EL (cell line): ENCODE results near the gene KBTBD12.

Source experiments
- DNase-seq: peaks from one replicate; pipeline ENCODE4 v3.0.0-alpha.2; 2016

The KBTBD12 gene

GRCh38 chr3:127988770-127989557 is 73.9 kb downstream of the KBTBD12 start:
- peak; percentile 45 for DNase-seq

- DNase-seq, result no peak
Observed at GRCh38 chr3:127990051-127990450, 75.0 kb downstream of the KBTBD12 start.

- DNase-seq, result no peak
Observed at GRCh38 chr3:127990461-127990860, 75.4 kb downstream of the KBTBD12 start.

GRCh38 chr3:127991251-127991650 is 76.2 kb downstream of the KBTBD12 start:
- DNase-seq, result no peak

- no peak for DNase-seq
Observed at GRCh38 chr3:127991681-127992080, 76.6 kb downstream of the KBTBD12 start.

- DNase-seq, result no peak
Observed at GRCh38 chr3:127992127-127992526, 77.1 kb downstream of the KBTBD12 start.

GRCh38 chr3:127994011-127994410 is 79.0 kb downstream of the KBTBD12 start:
- no peak for DNase-seq

GRCh38 chr3:127997016-127997415 is 82.0 kb downstream of the KBTBD12 start:
- no peak for DNase-seq

GRCh38 chr3:127997961-127998360 is 82.9 kb downstream of the KBTBD12 start:
- DNase-seq, result no peak

GRCh38 chr3:127998596-127998995 is 83.6 kb downstream of the KBTBD12 start:
- DNase-seq, result no peak

- no peak for DNase-seq
Observed at GRCh38 chr3:127999509-128000106, 84.6 kb downstream of the KBTBD12 start.

GRCh38 chr3:128001576-128001975 is 86.5 kb downstream of the KBTBD12 start:
- DNase-seq, result no peak

GRCh38 chr3:128004661-128005060 is 89.6 kb downstream of the KBTBD12 start:
- DNase-seq, result no peak

- DNase-seq, result no peak
Observed at GRCh38 chr3:128006061-128007032, 91.3 kb downstream of the KBTBD12 start.

- no peak for DNase-seq
Observed at GRCh38 chr3:128007033-128007424, 92.0 kb downstream of the KBTBD12 start.

GRCh38 chr3:128009952-128010846 is 95.2 kb downstream of the KBTBD12 start:
- peak; percentile 9 for DNase-seq

- peak; percentile 24 for DNase-seq
Observed at GRCh38 chr3:128011140-128011539, 96.1 kb downstream of the KBTBD12 start.

- DNase-seq, result no peak
Observed at GRCh38 chr3:128012050-128012449, 97.0 kb downstream of the KBTBD12 start.

GRCh38 chr3:128014548-128014947 is 99.5 kb downstream of the KBTBD12 start:
- DNase-seq, result no peak

- DNase-seq, result no peak
Observed at GRCh38 chr3:128016502-128016901, 101.5 kb downstream of the KBTBD12 start.

- no peak for DNase-seq
Observed at GRCh38 chr3:128021768-128022372, 106.8 kb downstream of the KBTBD12 start.

- DNase-seq, result no peak
Observed at GRCh38 chr3:128033102-128033501, 118.1 kb downstream of the KBTBD12 start.
